Right lobe of liver (tissue), 4 donors: ENCODE measurements around the gene NUDT7.

Experiments used
- POLR2A ChIP-seq: fragments of 450-650 bp; IDR thresholded peaks from one replicate; pipeline ENCODE4 v1.6.1; 2017; ENCODE audit warnings: antibody characterized with exemption, mild to moderate bottlenecking
- TF ChIP-seq, protein P1 (sequence below), 4 donors: fragments of 200-600 bp in 3 of 4; fragments of 450-650 bp in 1 of 4; IDR thresholded peaks; one replicate each; pipeline versions ENCODE4 v1.5.1 to v1.8.0; 2016 to 2022; ENCODE audit warnings: antibody characterized with exemption in 4 of 4, mild to moderate bottlenecking in 2 of 4
- donor health status: DM: no; HTN: no; CAD: no.
- donor health status: DM: no; HTN: no; CAD: no.
- donor health status: DM: no; HTN: yes; CAD: no.

DNA sequence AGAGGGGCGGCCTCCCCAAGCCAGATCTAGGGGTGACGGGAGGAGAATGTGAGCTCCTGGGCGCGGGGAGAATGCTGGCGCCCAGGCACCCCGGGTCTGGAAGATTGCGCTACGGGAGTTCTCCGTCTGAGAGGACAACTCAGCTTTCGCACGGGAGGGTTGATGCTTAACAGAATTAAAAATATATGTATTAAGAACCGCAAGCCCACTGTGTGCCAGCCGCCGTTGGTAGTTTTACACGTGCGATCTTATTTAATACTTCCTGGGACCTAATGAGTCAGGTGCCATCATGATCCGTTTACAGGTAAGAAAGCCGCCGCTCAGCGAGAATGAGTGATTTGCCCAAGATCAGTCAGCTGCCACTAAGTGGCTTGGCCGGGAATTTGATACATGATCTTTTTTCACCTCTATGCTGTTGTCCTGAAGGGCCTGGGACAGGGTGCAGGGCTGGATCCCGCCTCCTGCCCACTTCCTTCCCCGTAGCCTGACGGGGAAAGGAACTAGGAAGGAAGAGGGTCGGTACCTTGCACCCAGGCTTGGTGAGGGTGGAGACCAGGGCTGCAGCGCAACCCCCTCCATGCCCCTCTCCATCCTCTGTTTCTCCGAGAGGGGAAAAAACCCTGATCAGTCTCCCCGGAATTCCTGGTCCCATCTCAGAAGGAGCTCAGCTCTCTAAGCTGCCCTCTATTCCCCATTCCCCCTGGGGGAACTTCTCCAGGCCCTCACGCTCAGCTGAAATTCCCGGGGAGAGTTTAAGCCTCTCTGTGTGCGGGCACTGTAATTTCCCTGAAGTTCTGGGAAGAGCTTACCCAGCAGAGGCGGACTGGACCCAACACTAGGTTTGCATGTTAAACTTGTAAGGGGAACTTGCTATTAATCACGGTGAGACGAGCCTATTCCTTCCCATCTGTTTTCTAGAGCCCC is 67.0 kb downstream of the NUDT7 start:
- TF ChIP-seq, protein P1, sequence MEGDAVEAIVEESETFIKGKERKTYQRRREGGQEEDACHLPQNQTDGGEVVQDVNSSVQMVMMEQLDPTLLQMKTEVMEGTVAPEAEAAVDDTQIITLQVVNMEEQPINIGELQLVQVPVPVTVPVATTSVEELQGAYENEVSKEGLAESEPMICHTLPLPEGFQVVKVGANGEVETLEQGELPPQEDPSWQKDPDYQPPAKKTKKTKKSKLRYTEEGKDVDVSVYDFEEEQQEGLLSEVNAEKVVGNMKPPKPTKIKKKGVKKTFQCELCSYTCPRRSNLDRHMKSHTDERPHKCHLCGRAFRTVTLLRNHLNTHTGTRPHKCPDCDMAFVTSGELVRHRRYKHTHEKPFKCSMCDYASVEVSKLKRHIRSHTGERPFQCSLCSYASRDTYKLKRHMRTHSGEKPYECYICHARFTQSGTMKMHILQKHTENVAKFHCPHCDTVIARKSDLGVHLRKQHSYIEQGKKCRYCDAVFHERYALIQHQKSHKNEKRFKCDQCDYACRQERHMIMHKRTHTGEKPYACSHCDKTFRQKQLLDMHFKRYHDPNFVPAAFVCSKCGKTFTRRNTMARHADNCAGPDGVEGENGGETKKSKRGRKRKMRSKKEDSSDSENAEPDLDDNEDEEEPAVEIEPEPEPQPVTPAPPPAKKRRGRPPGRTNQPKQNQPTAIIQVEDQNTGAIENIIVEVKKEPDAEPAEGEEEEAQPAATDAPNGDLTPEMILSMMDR (IDR thresholded peaks at IDR 0.05): no peak
- no peak for TF ChIP-seq POLR2A
